Measurements from ENCODE around the gene THSD7A. TPM values are rescaled to one million over a fixed set of nuclear protein-coding genes. Genes with fewer than 3 reads are reported as not detected.

The THSD7A gene
- total and polyA plus RNA-seq, 10 of the 15 experiments (the other 5 are each of a cell fraction or from before 2014, with no cell fraction given): 0.03 to 0.09 (median 0.03) TPM; not detected in 7

- Histone ChIP-seq H3K4me1 (ENCODE audit: control insufficient read depth, insufficient read depth, low read length) (no peaks in the 10 kb centered on the region), H3K27ac (ENCODE audit: control insufficient read depth, insufficient read depth) (no peak overlapping the region), H3K27me3 (replicated peaks in 1 of 2; ENCODE audit: control insufficient read depth in 2 of 2, insufficient read depth in 2 of 2, low read length in 1 of 2) (no peaks in the 10 kb centered on the region), H3K36me3 (ENCODE audit: control insufficient read depth in 2 of 2, insufficient read depth in 2 of 2, low read length in 1 of 2) (no peaks in the 10 kb centered on the region), H3K9ac (ENCODE audit: control insufficient read depth, insufficient read depth, low read length) (no peak overlapping the region), H3K4me3 (no peak overlapping the region), H4K20me1 (ENCODE audit: control insufficient read depth, insufficient read depth) (no peaks in the 10 kb centered on the region), H2AFZ (ENCODE audit: control insufficient read depth, low read depth, low read length) (no peak overlapping the region), H3K9me3 (replicated peaks; ENCODE audit: control insufficient read depth, insufficient read depth, low read length) (no peaks in the 10 kb centered on the region), H3K4me2 (ENCODE audit: control insufficient read depth, insufficient read depth) (no peak overlapping the region), H3K79me2 (ENCODE audit: control insufficient read depth, insufficient read depth, low read length) (no peaks in the 10 kb centered on the region)
- BruUV-seq (replicated peaks): no TSS peak
- ChIA-PET POLR2A (no interaction called here), SMC1A (ENCODE audit: uncharacterized antibody, unreplicated experiment) (interaction anchor here (1.1 kb wide), 1 partner anchor 17 kb away, joined by 3 read pairs; no protein-coding TSS in a partner anchor), RAD21 (ENCODE audit: unreplicated experiment) (no interaction called here), CTCF (no interaction called here)
- TF ChIP-seq SPI1 (IDR thresholded peaks at IDR 0.05; ENCODE audit: borderline replicate concordance, insufficient read depth, low read depth, low read length): no peak
- no peak for TF ChIP-seq IRF4 (IDR thresholded peaks at IDR 0.05; ENCODE audit: low read depth, low read length)
- TF ChIP-seq TCF3 (IDR thresholded peaks at IDR 0.05; ENCODE audit: borderline replicate concordance, insufficient read depth, low read depth, low read length): no peak
- TF ChIP-seq BACH1 (IDR thresholded peaks at IDR 0.05; ENCODE audit: borderline replicate concordance): no peak
- TF ChIP-seq RCOR1 (conservative IDR thresholded peaks at IDR 0.05; ENCODE audit: low read depth, low read length): no peak
- TF ChIP-seq MEF2B (IDR thresholded peaks at IDR 0.05; ENCODE audit: partially characterized antibody, poor library complexity, severe bottlenecking): no peak
- no peak for TF ChIP-seq PAX8 (IDR thresholded peaks at IDR 0.05)
- TF ChIP-seq SREBF1 (IDR thresholded peaks at IDR 0.05; ENCODE audit: low read length): no peak
- TF ChIP-seq SP1 (IDR thresholded peaks at IDR 0.05; ENCODE audit: low read depth, low read length): no peak
- TF ChIP-seq CEBPB (IDR thresholded peaks at IDR 0.05; ENCODE audit: borderline replicate concordance in 1 of 2, low read depth in 2 of 2, low read length in 2 of 2): no peak
- TF ChIP-seq SUPT20H (IDR thresholded peaks at IDR 0.05; ENCODE audit: borderline replicate concordance, control insufficient read depth, low read depth, low read length): no peak
- TF ChIP-seq, protein P1, sequence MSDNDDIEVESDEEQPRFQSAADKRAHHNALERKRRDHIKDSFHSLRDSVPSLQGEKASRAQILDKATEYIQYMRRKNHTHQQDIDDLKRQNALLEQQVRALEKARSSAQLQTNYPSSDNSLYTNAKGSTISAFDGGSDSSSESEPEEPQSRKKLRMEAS (IDR thresholded peaks at IDR 0.05; ENCODE audit: low read depth, low read length): no peak
- TF ChIP-seq, protein P2, sequence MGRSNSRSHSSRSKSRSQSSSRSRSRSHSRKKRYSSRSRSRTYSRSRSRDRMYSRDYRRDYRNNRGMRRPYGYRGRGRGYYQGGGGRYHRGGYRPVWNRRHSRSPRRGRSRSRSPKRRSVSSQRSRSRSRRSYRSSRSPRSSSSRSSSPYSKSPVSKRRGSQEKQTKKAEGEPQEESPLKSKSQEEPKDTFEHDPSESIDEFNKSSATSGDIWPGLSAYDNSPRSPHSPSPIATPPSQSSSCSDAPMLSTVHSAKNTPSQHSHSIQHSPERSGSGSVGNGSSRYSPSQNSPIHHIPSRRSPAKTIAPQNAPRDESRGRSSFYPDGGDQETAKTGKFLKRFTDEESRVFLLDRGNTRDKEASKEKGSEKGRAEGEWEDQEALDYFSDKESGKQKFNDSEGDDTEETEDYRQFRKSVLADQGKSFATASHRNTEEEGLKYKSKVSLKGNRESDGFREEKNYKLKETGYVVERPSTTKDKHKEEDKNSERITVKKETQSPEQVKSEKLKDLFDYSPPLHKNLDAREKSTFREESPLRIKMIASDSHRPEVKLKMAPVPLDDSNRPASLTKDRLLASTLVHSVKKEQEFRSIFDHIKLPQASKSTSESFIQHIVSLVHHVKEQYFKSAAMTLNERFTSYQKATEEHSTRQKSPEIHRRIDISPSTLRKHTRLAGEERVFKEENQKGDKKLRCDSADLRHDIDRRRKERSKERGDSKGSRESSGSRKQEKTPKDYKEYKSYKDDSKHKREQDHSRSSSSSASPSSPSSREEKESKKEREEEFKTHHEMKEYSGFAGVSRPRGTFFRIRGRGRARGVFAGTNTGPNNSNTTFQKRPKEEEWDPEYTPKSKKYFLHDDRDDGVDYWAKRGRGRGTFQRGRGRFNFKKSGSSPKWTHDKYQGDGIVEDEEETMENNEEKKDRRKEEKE (IDR thresholded peaks at IDR 0.05): no peak
- no peak for TF ChIP-seq CTCF (IDR thresholded peaks at IDR 0.05 in 2 of 3, conservative IDR thresholded peaks at IDR 0.05 in 1 of 3; ENCODE audit: control insufficient read depth in 2 of 3, extremely low read depth in 1 of 3, insufficient read depth in 1 of 3, low read depth in 3 of 3, low read length in 3 of 3)
- no peak for TF ChIP-seq TCF7 (IDR thresholded peaks at IDR 0.05; ENCODE audit: borderline replicate concordance)
- TF ChIP-seq WRNIP1 (IDR thresholded peaks at IDR 0.05; ENCODE audit: borderline replicate concordance, low read depth, low read length): no peak
- in situ Hi-C loops (cut with MboI): no loop called here
- DNase-seq (ENCODE audit: low read depth, low spot score) (no peak), FAIRE-seq (no peak), ATAC-seq (no peak)
- intact Hi-C loops (cut with micrococcal nuclease; ENCODE audit: unreplicated experiment): no loop called here
- 21% methylated on average over 1 of the region's 1 CpG for WGBS (ENCODE audit: insufficient coverage, insufficient replicate concordance, low lambda C conversion rate, missing lambda C conversion rate)
Measured at GRCh38 chr7:11746591-11746990, 85.4 kb downstream of the THSD7A start.
